Fibroblast of the conjunctiva (primary cell): ENCODE results near the gene NAALAD2.
"Not testable (repeated sequence)": the region's sequence is repeated elsewhere in the genome, so short reads cannot be mapped to it uniquely, and the experiment has no call there.

Experiments used
- DNase-seq: peaks from one replicate; pipeline ENCODE4 v3.0.0-alpha.2; 2010; ENCODE audit warnings: low read depth

NAALAD2 gene

DNA sequence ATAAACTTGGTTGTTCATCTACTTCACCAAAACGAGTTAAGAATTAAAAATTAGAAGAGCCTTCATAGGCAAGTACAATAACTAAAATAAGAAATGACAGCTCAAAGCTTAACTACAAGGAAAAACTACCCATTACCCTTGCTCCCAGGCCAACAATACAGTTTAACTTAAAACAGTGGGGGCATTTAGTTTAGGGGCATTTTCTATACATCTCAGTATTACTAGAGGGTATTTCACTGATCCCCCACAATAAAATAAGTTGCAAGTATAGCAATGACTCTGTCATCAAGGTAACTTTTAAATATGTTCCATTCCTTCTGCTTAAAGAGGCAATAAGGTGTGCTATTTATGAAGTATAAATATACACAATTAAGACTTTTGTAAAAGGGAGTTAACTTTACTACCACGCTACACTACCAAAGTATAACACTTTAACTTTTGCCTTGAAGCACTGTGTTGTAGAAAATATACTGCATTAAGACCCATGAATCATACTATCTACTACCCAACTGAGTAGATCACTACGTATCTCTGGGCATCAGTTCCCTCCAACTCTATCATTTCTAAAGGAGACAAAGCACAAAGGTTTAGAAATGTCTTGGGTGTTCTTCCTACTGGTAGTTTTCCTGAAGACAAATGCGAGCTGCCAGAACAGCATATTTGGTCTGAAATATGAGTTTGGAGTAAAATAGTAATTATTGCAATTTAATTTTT is 58.6 kb downstream of the NAALAD2 start:
- no peak for DNase-seq

GRCh38 chr11:90197377-90197776 is 62.9 kb downstream of the NAALAD2 start:
- peak; percentile 22 for DNase-seq

GRCh38 chr11:90202342-90202741 is 67.9 kb downstream of the NAALAD2 start:
- no peak for DNase-seq

- no peak for DNase-seq
These were observed 69.9 kb downstream of the NAALAD2 start for GRCh38 chr11:90204407-90204806.

- DNase-seq, result peak; percentile 58
These were observed 70.6 kb downstream of the NAALAD2 start for GRCh38 chr11:90204832-90205646.

- DNase-seq, result not testable (repeated sequence)
These were observed 73.5 kb downstream of the NAALAD2 start for GRCh38 chr11:90207992-90208391.

GRCh38 chr11:90208857-90209256 is 74.4 kb downstream of the NAALAD2 start:
- DNase-seq, result no peak

- no peak for DNase-seq
These were observed 78.9 kb downstream of the NAALAD2 start for GRCh38 chr11:90213322-90213721.

DNA sequence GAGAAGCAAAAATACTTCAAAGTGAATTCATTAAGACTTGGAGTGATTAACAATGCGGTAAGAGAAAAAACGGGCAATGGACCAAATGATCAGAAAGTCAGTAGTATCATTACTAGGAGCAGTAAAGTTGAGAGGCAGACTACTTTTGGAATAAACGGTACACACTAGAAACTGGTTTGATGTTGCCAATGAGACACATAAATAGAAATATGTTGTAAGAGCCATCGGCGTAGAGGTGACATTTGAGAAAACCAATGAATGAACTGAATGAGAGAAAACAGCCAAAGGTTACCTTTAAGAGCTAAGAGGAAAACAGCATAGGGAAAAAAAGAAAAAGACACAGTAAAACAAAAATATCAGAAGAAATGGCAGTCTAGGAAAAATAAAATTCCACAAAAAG is 82.1 kb downstream of the NAALAD2 start:
- DNase-seq, result no peak

DNA sequence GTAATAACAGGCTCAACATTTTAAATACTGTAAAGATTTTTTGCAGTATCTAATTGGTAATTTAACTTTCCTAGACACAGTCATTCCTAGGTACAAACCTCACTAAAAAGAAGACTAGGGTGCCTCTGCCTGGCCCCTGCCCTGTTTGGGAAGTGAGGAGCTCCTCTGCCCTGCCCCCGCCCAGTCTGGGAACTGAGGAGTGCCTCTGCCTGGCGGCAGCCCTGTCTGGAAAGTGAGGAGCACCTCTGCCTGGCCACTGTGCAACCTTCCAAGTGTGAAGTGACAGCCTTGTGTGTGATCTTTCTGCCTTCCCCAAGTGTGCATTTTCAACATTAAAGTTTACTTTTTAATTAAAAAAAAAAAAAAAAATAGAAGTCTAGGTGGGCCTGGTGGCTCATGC is 84.1 kb downstream of the NAALAD2 start:
- no peak for DNase-seq

DNA sequence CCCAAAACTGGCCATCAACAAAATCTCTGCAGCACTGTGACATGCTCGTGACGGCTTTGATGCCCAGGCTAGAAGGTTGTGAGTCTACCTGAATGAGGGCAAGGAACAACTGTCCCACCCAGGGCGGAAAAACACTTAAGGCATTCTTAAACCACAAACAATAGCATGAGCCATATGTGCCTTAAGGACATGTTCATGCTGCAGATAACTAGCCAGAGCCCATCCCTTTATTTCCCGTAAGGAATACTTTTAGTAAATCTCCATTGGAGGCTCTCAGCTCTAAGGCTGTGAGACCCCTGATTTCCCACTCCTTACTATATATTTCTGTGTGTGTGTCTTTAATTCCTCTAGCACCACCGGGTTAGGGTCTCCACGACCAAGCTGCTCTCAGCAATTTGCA is 85.0 kb downstream of the NAALAD2 start:
- DNase-seq, result no peak

DNA sequence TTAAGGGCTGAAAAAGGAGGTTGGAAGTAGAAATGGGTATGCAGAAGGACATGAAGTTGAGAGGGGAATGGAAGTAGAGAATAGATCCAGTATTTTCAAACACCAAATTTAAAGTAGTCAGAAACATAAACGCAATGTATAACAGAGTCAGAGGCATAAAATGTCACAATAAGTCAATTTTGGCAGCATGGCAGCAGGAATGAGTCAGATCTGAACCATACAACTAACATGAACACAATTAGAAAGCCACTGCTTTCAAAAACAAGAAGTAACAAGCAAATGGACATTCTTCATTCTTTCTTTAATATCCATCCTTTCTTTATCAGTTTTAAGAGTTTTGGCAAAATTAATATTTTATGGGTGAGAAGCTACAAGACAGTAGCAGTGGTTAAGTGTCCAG is 85.9 kb downstream of the NAALAD2 start:
- peak; percentile 37 for DNase-seq

- no peak for DNase-seq
These were observed 87.5 kb downstream of the NAALAD2 start for GRCh38 chr11:90221803-90222458.

GRCh38 chr11:90222459-90223247 is 88.2 kb downstream of the NAALAD2 start, which contains the start of gene CHORDC1:
Gene CHORDC1 (minus strand): TSS chr11:90223049. CDS start chr11:90222954, 95 bp downstream.
- peak; percentile 64 for DNase-seq

DNA sequence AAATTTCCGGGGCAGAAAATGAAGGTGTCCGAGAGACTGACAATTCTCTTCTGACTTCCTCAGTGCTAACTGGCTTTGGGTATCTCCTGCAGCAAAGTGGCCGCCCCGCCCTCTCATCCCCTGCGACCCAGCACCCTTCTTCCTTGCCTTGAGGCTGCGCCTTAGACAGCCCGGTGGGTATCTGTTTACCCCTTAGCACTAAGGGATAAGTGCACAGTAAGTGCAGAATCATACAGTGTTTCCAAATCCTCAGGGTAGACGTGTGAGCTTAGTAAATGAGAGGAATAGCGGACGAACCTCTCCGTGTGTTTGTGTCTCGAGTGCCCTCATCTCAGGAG is 88.8 kb downstream of the NAALAD2 start:
- DNase-seq, result no peak

GRCh38 chr11:90228056-90228455 is 93.6 kb downstream of the NAALAD2 start:
- DNase-seq, result no peak

- no peak for DNase-seq
These were observed 95.3 kb downstream of the NAALAD2 start for GRCh38 chr11:90229791-90230190.

DNA sequence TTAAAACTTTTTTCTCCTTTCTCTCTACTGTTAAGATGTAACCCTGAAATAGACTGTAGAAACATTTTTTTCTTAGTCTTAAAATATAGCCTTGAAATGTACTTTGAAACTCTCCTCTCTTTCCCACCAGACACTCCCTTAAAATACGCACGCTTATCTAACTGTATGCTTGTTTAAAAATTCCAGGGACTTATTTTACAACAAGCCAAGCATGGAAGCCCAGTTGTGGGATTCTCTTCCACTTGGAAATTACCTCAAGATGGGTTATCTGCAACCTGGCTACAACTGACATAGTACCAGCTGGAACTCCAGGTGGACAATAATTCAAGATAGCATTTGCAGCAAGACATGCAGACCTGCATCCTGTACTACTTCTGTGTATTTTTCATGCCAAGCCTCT is 100.5 kb downstream of the NAALAD2 start:
- DNase-seq, result no peak

GRCh38 chr11:90235526-90235925 is 101.1 kb downstream of the NAALAD2 start:
- DNase-seq, result no peak

GRCh38 chr11:90237004-90237403 is 102.5 kb downstream of the NAALAD2 start:
- no peak for DNase-seq

GRCh38 chr11:90239967-90240636 is 105.6 kb downstream of the NAALAD2 start:
- DNase-seq, result not testable (repeated sequence)

- no peak for DNase-seq
These were observed 107.0 kb downstream of the NAALAD2 start for GRCh38 chr11:90241414-90241813.
